ENCODE measurements around the gene PSMF1. TPM values are rescaled to one million over a fixed set of nuclear protein-coding genes. Genes with fewer than 3 reads are reported as not detected.

Gene PSMF1
- total and polyA plus RNA-seq, 4 donors, result 37.5 to 161 (median 68.2) TPM

DNA sequence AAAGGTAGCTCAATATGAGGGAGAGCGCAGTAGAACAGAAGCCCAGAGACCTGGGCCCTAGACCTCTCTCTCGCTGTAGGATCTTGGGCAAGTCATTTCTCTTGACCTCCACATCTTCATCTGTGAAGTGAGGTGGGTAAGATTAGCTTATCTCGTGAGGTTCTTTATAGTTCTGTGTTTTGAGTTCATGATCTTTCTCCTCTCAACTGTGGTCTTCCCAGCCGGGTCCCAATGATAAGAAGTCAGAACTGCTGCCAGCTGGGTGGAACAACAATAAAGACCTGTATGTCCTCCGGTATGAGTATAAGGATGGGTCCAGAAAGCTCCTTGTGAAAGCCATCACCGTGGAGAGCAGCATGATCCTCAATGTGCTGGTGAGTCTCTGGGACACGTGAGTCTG, 6.9 kb downstream of the PSMF1 start:
- DNase-seq (no peak), ATAC-seq (ENCODE audit: insufficient read depth, low FRiP score) (no peak)
- Histone ChIP-seq H3K9ac (ENCODE audit: insufficient read depth in 1 of 2, low read length in 2 of 2) (peak overlapping the region in 1 of 2 donors; percentile 23), H3K4me3 (no peak overlapping the region), H3K4me1 (ENCODE audit: control insufficient read depth in 5 of 5, insufficient read depth in 5 of 5, low read length in 5 of 5) (peaks cover 0 to 48% (median 22%) of the 10 kb centered on the region in 5 donors), H3K9me3 (ENCODE audit: control insufficient read depth in 4 of 4, insufficient read depth in 3 of 4, low read length in 3 of 4) (no peaks in the 10 kb centered on the region), H3K27ac (ENCODE audit: low read depth in 1 of 2, low read length in 1 of 2) (no peak overlapping the region), H3K36me3 (ENCODE audit: control insufficient read depth in 4 of 4, insufficient read depth in 4 of 4, low read length in 4 of 4) (peaks cover 23 to 47% (median 35%) of the 10 kb centered on the region in 4 donors), H3K27me3 (ENCODE audit: control insufficient read depth in 3 of 3, insufficient read depth in 3 of 3, low read length in 2 of 3) (no peaks in the 10 kb centered on the region)
- 93 to 97% methylated on average over 7 of the region's 7 CpGs for WGBS, 2 donors
- TF ChIP-seq, protein P1, sequence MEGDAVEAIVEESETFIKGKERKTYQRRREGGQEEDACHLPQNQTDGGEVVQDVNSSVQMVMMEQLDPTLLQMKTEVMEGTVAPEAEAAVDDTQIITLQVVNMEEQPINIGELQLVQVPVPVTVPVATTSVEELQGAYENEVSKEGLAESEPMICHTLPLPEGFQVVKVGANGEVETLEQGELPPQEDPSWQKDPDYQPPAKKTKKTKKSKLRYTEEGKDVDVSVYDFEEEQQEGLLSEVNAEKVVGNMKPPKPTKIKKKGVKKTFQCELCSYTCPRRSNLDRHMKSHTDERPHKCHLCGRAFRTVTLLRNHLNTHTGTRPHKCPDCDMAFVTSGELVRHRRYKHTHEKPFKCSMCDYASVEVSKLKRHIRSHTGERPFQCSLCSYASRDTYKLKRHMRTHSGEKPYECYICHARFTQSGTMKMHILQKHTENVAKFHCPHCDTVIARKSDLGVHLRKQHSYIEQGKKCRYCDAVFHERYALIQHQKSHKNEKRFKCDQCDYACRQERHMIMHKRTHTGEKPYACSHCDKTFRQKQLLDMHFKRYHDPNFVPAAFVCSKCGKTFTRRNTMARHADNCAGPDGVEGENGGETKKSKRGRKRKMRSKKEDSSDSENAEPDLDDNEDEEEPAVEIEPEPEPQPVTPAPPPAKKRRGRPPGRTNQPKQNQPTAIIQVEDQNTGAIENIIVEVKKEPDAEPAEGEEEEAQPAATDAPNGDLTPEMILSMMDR (IDR thresholded peaks at IDR 0.05; ENCODE audit: control extremely low read depth, extremely low read depth), result no peak

GRCh38 chr20:1127840-1128239, 9.4 kb downstream of the PSMF1 start:
- 93 to 94% methylated on average over 1 of the region's 1 CpG for WGBS, 2 donors
- no peak overlapping the region for H3K9ac ChIP-seq (ENCODE audit: insufficient read depth in 1 of 2, low read length in 2 of 2)
- H3K4me3 ChIP-seq, result no peak overlapping the region
- H3K27ac ChIP-seq (ENCODE audit: low read depth in 1 of 2, low read length in 1 of 2), result no peak overlapping the region
- no peaks in the 10 kb centered on the region for H3K27me3 ChIP-seq (ENCODE audit: control insufficient read depth in 3 of 3, insufficient read depth in 3 of 3, low read length in 2 of 3)
- peaks cover 27 to 65% (median 48%) of the 10 kb centered on the region in 4 donors for H3K36me3 ChIP-seq (ENCODE audit: control insufficient read depth in 4 of 4, insufficient read depth in 4 of 4, low read length in 4 of 4)
- H3K9me3 ChIP-seq (ENCODE audit: control insufficient read depth in 4 of 4, insufficient read depth in 3 of 4, low read length in 3 of 4), result peaks cover 0 to 2% (median 0%) of the 10 kb centered on the region in 4 donors
- TF ChIP-seq, protein P1 (IDR thresholded peaks at IDR 0.05; ENCODE audit: control extremely low read depth, extremely low read depth), result no peak
- ATAC-seq (ENCODE audit: insufficient read depth, low FRiP score), result no peak
- no peak for DNase-seq
- H3K4me1 ChIP-seq (ENCODE audit: control insufficient read depth in 5 of 5, insufficient read depth in 5 of 5, low read length in 5 of 5), result peaks cover 0 to 23% (median 3%) of the 10 kb centered on the region in 5 donors

GRCh38 chr20:1130058-1130694, 11.8 kb downstream of the PSMF1 start:
- no peaks in the 10 kb centered on the region for H3K27me3 ChIP-seq (ENCODE audit: control insufficient read depth in 3 of 3, insufficient read depth in 3 of 3, low read length in 2 of 3)
- H3K36me3 ChIP-seq (ENCODE audit: control insufficient read depth in 4 of 4, insufficient read depth in 4 of 4, low read length in 4 of 4), result peaks cover 34 to 71% (median 54%) of the 10 kb centered on the region in 4 donors
- H3K4me1 ChIP-seq (ENCODE audit: control insufficient read depth in 5 of 5, insufficient read depth in 5 of 5, low read length in 5 of 5), result peaks cover 0 to 3% (median 0%) of the 10 kb centered on the region in 5 donors
- peaks cover 0 to 2% (median 0%) of the 10 kb centered on the region in 4 donors for H3K9me3 ChIP-seq (ENCODE audit: control insufficient read depth in 4 of 4, insufficient read depth in 3 of 4, low read length in 3 of 4)
- ATAC-seq (ENCODE audit: insufficient read depth, low FRiP score), result no peak
- no peak overlapping the region for H3K4me3 ChIP-seq
- 44 to 69% methylated on average over 4 of the region's 4 CpGs for WGBS, 2 donors
- no peak for DNase-seq
- TF ChIP-seq, protein P1 (IDR thresholded peaks at IDR 0.05; ENCODE audit: control extremely low read depth, extremely low read depth), result no peak
- H3K9ac ChIP-seq (ENCODE audit: insufficient read depth in 1 of 2, low read length in 2 of 2), result no peak overlapping the region
- no peak overlapping the region for H3K27ac ChIP-seq (ENCODE audit: low read depth in 1 of 2, low read length in 1 of 2)
